Right lung (tissue), 5 donors: Measurements from ENCODE around the gene DLGAP1. TPM values are rescaled to one million over a fixed set of nuclear protein-coding genes. Genes with fewer than 3 reads are reported as not detected.
"Not testable (repeated sequence)": the region's sequence is repeated elsewhere in the genome, so short reads cannot be mapped to it uniquely, and the experiment has no call there.

Experiments used
- DNase-seq, 2 donors: peaks; one replicate each; pipeline ENCODE4 v3.0.0-alpha.2; 2013
- polyA plus RNA-seq, 5 donors: library from polyadenylated mRNA; unstranded; fragments of 120-200 nt; gene quantifications; one replicate each; pipeline versions ENCODE4 v1.2.1 to v1.2.3, GENCODE V29; 2013; ENCODE audit warnings: inconsistent platforms in 1 of 5, low replicate concordance in 1 of 5; ENCODE audit not compliant: insufficient read length in 5 of 5, insufficient read depth in 1 of 5

The DLGAP1 gene
- polyA plus RNA-seq, 5 donors: 1.0 to 3.2 (median 2.0) TPM

- no peak for DNase-seq
These were observed 794.2 kb downstream of the DLGAP1 start for GRCh38 chr18:3660739-3661515.

- no peak for DNase-seq
These were observed 796.6 kb downstream of the DLGAP1 start for GRCh38 chr18:3658529-3658928.

GRCh38 chr18:3655254-3656050, 799.7 kb downstream of the DLGAP1 start:
- no peak for DNase-seq

GRCh38 chr18:3654442-3655253, 800.5 kb downstream of the DLGAP1 start:
- peak; percentile 75 to 85 for DNase-seq

GRCh38 chr18:3653851-3654441, 801.2 kb downstream of the DLGAP1 start:
- peak in 1 of 2 donors; percentile 41 for DNase-seq

GRCh38 chr18:3653263-3653850, 801.8 kb downstream of the DLGAP1 start:
- no peak for DNase-seq

- no peak for DNase-seq
These were observed 802.5 kb downstream of the DLGAP1 start for GRCh38 chr18:3652380-3653262.

- no peak for DNase-seq
These were observed 803.8 kb downstream of the DLGAP1 start for GRCh38 chr18:3651266-3651665.

- not testable (repeated sequence) for DNase-seq
These were observed 804.5 kb downstream of the DLGAP1 start for GRCh38 chr18:3650521-3651042.

GRCh38 chr18:3649633-3650426, 805.3 kb downstream of the DLGAP1 start:
- DNase-seq: no peak

GRCh38 chr18:3649135-3649632, 805.9 kb downstream of the DLGAP1 start:
- no peak for DNase-seq

GRCh38 chr18:3648641-3649040, 806.5 kb downstream of the DLGAP1 start:
- peak; percentile 46 to 58 for DNase-seq

- peak; percentile 47 to 61 for DNase-seq
These were observed 806.9 kb downstream of the DLGAP1 start for GRCh38 chr18:3648200-3648599.

- DNase-seq: no peak
These were observed 807.5 kb downstream of the DLGAP1 start for GRCh38 chr18:3647636-3648035.

- no peak for DNase-seq
These were observed 809.5 kb downstream of the DLGAP1 start for GRCh38 chr18:3645384-3646156.

- DNase-seq: no peak
These were observed 820.7 kb downstream of the DLGAP1 start for GRCh38 chr18:3634250-3634939.

- DNase-seq: no peak
These were observed 823.2 kb downstream of the DLGAP1 start for GRCh38 chr18:3631887-3632286.
